ENCODE data around the gene ABHD18.
"Not testable (repeated sequence)": the region's sequence is repeated elsewhere in the genome, so short reads cannot be mapped to it uniquely, and the experiment has no call there.

ABHD18 gene

GRCh38 chr4:127965062-127965802 is at the start of gene ABHD18, which contains the start of gene MFSD8:
TSS of gene ABHD18 (plus strand) at chr4:127965406. CDS start at chr4:127982956, 17,550 bp downstream.
TSS of gene MFSD8 (minus strand) at chr4:127965173. CDS start at chr4:127965133, 40 bp downstream.
- DNase-seq: peak; percentile 93 to 97 (median 96)

GRCh38 chr4:127916512-127916911 is 48.7 kb upstream of the ABHD18 start:
- DNase-seq: no peak

- DNase-seq: no peak
Measured at GRCh38 chr4:127917151-127917550, 48.1 kb upstream of the ABHD18 start.

- DNase-seq: no peak
Measured at GRCh38 chr4:127920521-127920920, 44.7 kb upstream of the ABHD18 start.

- DNase-seq: no peak
Measured at GRCh38 chr4:127922226-127922625, 43.0 kb upstream of the ABHD18 start.

GRCh38 chr4:127925720-127926119 is 39.5 kb upstream of the ABHD18 start:
- not testable (repeated sequence) for DNase-seq

GRCh38 chr4:127930175-127930574 is 35.0 kb upstream of the ABHD18 start:
- DNase-seq: no peak

GRCh38 chr4:127931836-127932235 is 33.4 kb upstream of the ABHD18 start:
- DNase-seq: not testable (repeated sequence)

- DNase-seq: no peak
Measured at GRCh38 chr4:127936974-127937373, 28.2 kb upstream of the ABHD18 start.

GRCh38 chr4:127957105-127957504 is 8.1 kb upstream of the ABHD18 start:
- DNase-seq: no peak

- DNase-seq: no peak
Measured at GRCh38 chr4:127959794-127960193, 5.4 kb upstream of the ABHD18 start.

- not testable (repeated sequence) for DNase-seq
Measured at GRCh38 chr4:127963633-127964398, 1.4 kb upstream of the ABHD18 start.

- not testable (repeated sequence) for DNase-seq
Measured at GRCh38 chr4:127964426-127965061, 662 bp upstream of the ABHD18 start.

- DNase-seq: peak; percentile 20 to 67 (median 45)
Measured at GRCh38 chr4:127965803-127966175, 583 bp downstream of the ABHD18 start.

- DNase-seq: no peak
Measured at GRCh38 chr4:127967141-127967775, 2.1 kb downstream of the ABHD18 start.

- no peak for DNase-seq
Measured at GRCh38 chr4:127968586-127968985, 3.4 kb downstream of the ABHD18 start.

GRCh38 chr4:127970925-127971324 is 5.7 kb downstream of the ABHD18 start:
- not testable (repeated sequence) for DNase-seq

GRCh38 chr4:127975121-127975770 is 10.0 kb downstream of the ABHD18 start:
- no peak for DNase-seq

- DNase-seq: no peak
Measured at GRCh38 chr4:127978930-127979329, 13.7 kb downstream of the ABHD18 start.

GRCh38 chr4:127982445-127982844 is 17.2 kb downstream of the ABHD18 start:
- DNase-seq: no peak

- DNase-seq: no peak
Measured at GRCh38 chr4:127985989-127986388, 20.8 kb downstream of the ABHD18 start.

GRCh38 chr4:127988638-127989037 is 23.4 kb downstream of the ABHD18 start:
- DNase-seq: no peak

- DNase-seq: no peak
Measured at GRCh38 chr4:127993151-127993550, 27.9 kb downstream of the ABHD18 start.
